Keratinocyte (primary cell): ENCODE results near the gene KRTAP10-6.

Experiments used
- CTCF ChIP-seq, 3 experiments: IDR thresholded peaks in 1 of 3; conservative IDR thresholded peaks in 1 of 3; optimal IDR thresholded peaks in 1 of 3; 2 replicates in 2 of 3; 3 replicates in 1 of 3; pipeline versions ENCODE3 to v1.5.1; 2011; ENCODE audit warnings: low read length in 3 of 3, mild to moderate bottlenecking in 3 of 3, moderate library complexity in 2 of 3, control low read depth in 1 of 3, inconsistent platforms in 1 of 3; ENCODE audit not compliant: insufficient read depth in 2 of 3; ENCODE audit errors: extremely low read depth in 1 of 3
- EZH2 ChIP-seq: IDR thresholded peaks from one replicate; pipeline ENCODE4 v1.6.1; 2012; ENCODE audit warnings: inconsistent platforms, mild to moderate bottlenecking, low read length, moderate library complexity

GRCh38 chr21:44569861-44570517, 22.3 kb downstream of the KRTAP10-6 start:
- no peak for TF ChIP-seq EZH2
- TF ChIP-seq CTCF (optimal IDR thresholded peaks at IDR 0.05 in 1 of 3, IDR thresholded peaks at IDR 0.05 in 1 of 3, conservative IDR thresholded peaks at IDR 0.05 in 1 of 3; ENCODE audit: extremely low read depth in 1 of 3, insufficient read depth in 2 of 3, low read length in 3 of 3) = no peak
